Panc1 (cell line): ENCODE results near the gene PKIB.

Experiments used
- POLR2AphosphoS5 ChIP-seq: IDR thresholded peaks from 2 replicates; pipeline ENCODE4 v1.6.1; 2012; ENCODE audit warnings: mild to moderate bottlenecking, low read depth, low read length, moderate library complexity
- REST ChIP-seq, 2 experiments: IDR thresholded peaks; 2 replicates each; pipeline ENCODE4 v1.6.1; 2011 to 2012; ENCODE audit warnings: low read depth in 2 of 2, control low read depth in 1 of 2, low read length in 1 of 2, mild to moderate bottlenecking in 1 of 2, moderate library complexity in 1 of 2; ENCODE audit not compliant: insufficient read depth in 1 of 2
- SIN3A ChIP-seq: IDR thresholded peaks from 2 replicates; pipeline ENCODE4 v1.6.1; 2012; ENCODE audit warnings: low read depth, mild to moderate bottlenecking, low read length, moderate library complexity, borderline replicate concordance; ENCODE audit not compliant: insufficient read depth
- TF ChIP-seq, protein P1 (sequence below): fragments of 450-650 bp; IDR thresholded peaks from 2 replicates; pipeline ENCODE4 v1.5.1; 2017; ENCODE audit warnings: mild to moderate bottlenecking

DNA sequence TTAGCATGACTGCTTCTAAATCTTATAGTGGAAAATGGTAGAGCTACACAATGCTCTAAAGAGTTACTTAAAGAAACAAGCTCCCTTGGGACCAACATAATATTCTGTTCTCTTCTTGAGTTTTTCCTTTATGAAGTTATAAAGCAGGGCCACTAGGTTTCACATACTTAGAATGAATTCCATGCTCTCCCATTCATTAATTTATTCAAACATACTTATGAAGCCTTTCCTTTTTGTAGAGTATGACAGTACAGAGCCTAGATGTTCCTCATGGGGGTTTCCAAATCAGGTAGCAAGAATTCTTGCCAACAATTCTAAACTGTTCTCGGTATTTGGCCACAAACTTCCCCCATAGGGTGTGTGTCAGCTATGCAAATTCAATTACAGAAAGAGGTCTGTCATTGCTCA, 148.7 kb downstream of the PKIB start:
- TF ChIP-seq, protein P1, sequence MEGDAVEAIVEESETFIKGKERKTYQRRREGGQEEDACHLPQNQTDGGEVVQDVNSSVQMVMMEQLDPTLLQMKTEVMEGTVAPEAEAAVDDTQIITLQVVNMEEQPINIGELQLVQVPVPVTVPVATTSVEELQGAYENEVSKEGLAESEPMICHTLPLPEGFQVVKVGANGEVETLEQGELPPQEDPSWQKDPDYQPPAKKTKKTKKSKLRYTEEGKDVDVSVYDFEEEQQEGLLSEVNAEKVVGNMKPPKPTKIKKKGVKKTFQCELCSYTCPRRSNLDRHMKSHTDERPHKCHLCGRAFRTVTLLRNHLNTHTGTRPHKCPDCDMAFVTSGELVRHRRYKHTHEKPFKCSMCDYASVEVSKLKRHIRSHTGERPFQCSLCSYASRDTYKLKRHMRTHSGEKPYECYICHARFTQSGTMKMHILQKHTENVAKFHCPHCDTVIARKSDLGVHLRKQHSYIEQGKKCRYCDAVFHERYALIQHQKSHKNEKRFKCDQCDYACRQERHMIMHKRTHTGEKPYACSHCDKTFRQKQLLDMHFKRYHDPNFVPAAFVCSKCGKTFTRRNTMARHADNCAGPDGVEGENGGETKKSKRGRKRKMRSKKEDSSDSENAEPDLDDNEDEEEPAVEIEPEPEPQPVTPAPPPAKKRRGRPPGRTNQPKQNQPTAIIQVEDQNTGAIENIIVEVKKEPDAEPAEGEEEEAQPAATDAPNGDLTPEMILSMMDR, result no peak
- TF ChIP-seq REST (IDR thresholded peaks at IDR 0.05; ENCODE audit: insufficient read depth in 1 of 2, low read depth in 2 of 2, low read length in 1 of 2) (no peak), POLR2AphosphoS5 (no peak), SIN3A (no peak)
